ENCODE measurements around the gene GIMAP4. TPM values are rescaled to one million over a fixed set of nuclear protein-coding genes. Genes with fewer than 3 reads are reported as not detected.
A peak's percentile ranks its signal among the peaks of the same experiment; 100 is the strongest.

GIMAP4 gene
- total and polyA plus RNA-seq, 5 experiments from 2014 or later: 233 to 526 (median 381) TPM

DNA sequence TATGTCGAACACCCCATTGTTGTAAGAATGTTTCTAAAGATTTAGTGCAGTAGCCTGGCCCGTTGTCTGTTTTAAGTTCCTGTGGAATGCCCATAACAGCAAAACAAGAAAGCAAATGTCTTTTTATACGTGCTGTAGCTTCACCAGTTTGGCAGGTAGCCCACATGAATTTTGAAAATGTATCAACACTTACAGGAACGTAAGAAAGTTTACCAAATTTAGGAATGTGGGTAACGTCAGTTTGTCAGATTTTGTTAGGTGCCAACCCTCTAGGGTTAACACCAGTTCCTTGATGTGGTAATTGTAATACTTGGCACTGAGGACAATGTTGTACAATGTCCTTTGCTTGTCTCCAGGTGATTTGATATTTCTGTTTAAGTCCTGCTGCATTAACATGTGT lies 3.2 kb upstream of the GIMAP4 start:
- H3K4me3 Mint-ChIP-seq: peak overlapping the region; percentile 71 to 89 (median 83)
- no peaks in the 10 kb centered on the region for H3K27me3 Mint-ChIP-seq
- peak in 4 of 10 donors; percentile 13 to 69 (median 52) for DNase-seq
- POLR2A ChIA-PET: interaction anchor here (0.6 to 14.5 kb wide), 18 partner anchors 9 to 191 kb away, joined by 3 to 550 read pairs (median 8); partner anchors contain the start of genes GIMAP1, GIMAP2, GIMAP5 and GIMAP6
- peak; percentile 8 to 31 for ATAC-seq
- H3K4me1 Mint-ChIP-seq: peaks cover 32 to 81% (median 76%) of the 10 kb centered on the region in 4 donors
- H3K9me3 Mint-ChIP-seq: peaks cover 0 to 34% (median 19%) of the 10 kb centered on the region in 9 donors
- H3K36me3 Mint-ChIP-seq: peaks cover 13 to 36% (median 31%) of the 10 kb centered on the region in 3 donors
- peak overlapping the region; percentile 93 to 99 (median 96) for H3K27ac Mint-ChIP-seq

DNA sequence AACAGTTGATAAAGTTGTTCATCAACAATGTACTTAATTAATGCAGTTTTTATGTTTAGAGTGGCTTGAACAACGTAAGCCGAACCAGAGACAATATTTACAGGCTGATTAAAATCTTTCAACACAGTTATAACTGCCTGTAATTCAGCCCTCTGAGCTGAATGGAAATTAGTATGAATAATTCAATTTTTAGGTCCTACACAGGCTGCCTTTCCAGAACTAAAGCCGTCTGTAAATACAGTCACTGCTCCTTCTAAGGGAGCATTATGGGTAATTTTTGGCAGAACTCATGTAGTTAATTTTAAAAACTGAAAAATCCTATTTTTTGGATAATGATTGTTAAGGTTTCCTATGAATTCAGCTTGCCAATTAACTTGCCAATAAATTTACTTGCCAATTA lies 2.6 kb upstream of the GIMAP4 start:
- no peak for DNase-seq
- Mint-ChIP-seq H3K27me3 (no peaks in the 10 kb centered on the region), H3K9me3 (peaks cover 0 to 35% (median 22%) of the 10 kb centered on the region in 9 donors), H3K4me1 (peaks cover 37 to 87% (median 79%) of the 10 kb centered on the region in 4 donors), H3K27ac (peak overlapping the region; percentile 94 to 99 (median 96)), H3K4me3 (peak overlapping the region; percentile 71 to 89 (median 83)), H3K36me3 (peaks cover 19 to 39% (median 37%) of the 10 kb centered on the region in 3 donors)
- no peak for ATAC-seq
- POLR2A ChIA-PET: interaction anchor here (1.0 to 14.5 kb wide), 16 partner anchors 8 to 191 kb away, joined by 3 to 550 read pairs (median 14); partner anchors contain the start of genes GIMAP1, GIMAP2, GIMAP5 and GIMAP6

DNA sequence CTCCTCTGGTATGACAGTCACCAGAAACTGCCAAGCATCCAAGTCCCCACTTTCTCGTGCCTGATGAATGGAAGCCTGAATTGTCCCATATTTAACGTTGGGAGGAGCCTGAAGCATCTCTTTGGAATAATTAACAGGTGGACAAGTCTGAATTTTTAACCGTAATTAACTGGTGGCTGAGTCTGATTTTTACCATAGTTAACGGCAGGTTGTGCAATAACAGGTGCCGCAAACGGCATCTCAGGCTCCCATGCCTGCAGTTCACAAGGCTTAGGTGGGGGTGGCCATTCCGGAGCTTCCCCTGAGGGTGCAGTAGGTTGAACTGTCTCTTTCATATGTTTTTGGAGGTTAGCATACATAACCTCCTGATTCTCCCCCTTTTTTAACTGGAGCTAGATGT lies 2.0 kb upstream of the GIMAP4 start:
- Mint-ChIP-seq H3K36me3 (peaks cover 25 to 39% (median 39%) of the 10 kb centered on the region in 3 donors), H3K4me3 (peak overlapping the region; percentile 19 to 85 (median 71)), H3K9me3 (peaks cover 0 to 36% (median 21%) of the 10 kb centered on the region in 9 donors), H3K4me1 (peaks cover 38 to 90% (median 81%) of the 10 kb centered on the region in 4 donors), H3K27ac (peak overlapping the region; percentile 94 to 99 (median 96)), H3K27me3 (no peaks in the 10 kb centered on the region)
- POLR2A ChIA-PET: interaction anchor here (0.5 to 14.5 kb wide), 16 partner anchors 9 to 190 kb away, joined by 3 to 550 read pairs (median 10); partner anchors contain the start of genes GIMAP1, GIMAP2, GIMAP5 and GIMAP6
- DNase-seq: no peak
- ATAC-seq: no peak

DNA sequence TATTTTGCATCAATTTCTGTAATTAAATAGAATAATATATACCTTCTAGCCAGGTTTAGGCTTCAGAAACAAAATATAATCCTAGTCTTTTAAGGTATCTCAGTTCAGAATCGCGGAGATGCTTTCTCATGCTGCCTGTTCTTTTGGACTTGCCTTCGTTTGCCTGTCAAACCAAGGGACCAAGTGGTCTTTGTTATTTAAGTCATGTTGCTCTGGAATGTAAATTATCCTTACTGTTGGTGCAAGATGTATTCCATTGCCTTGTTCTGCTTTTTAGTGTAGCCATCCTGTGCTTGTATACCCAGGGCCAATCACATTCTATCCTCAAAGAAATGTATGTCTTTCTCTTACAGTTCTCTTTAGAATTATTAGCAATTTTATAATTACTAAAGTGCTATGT lies 1.1 kb upstream of the GIMAP4 start:
- H3K27ac Mint-ChIP-seq: peak overlapping the region; percentile 95 to 99 (median 97)

DNA sequence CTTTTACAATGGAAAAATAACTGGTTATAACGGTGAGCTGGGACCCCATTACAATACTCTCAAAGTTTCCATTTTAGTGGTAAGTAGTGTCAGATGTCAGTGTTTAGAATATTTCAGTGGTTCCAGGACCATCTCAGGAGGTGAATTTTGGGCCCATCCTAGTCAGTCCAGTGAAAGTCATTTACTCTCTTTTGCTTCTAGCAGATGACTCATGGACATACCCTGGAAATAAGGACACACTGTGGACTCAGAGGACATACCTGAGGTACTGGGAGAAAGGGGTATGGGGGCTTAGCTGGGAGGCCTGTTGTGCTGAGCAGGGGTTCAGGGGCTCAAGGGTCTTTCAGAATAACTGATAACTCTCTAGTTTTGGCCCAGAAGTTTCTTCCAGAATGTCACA lies 618 bp upstream of the GIMAP4 start:
- Mint-ChIP-seq H3K27ac (peak overlapping the region; percentile 95 to 99 (median 97)), H3K27me3 (no peaks in the 10 kb centered on the region), H3K4me1 (peaks cover 39 to 87% (median 79%) of the 10 kb centered on the region in 4 donors), H3K4me3 (peak overlapping the region; percentile 83 to 100 (median 99)), H3K36me3 (peaks cover 36 to 42% (median 39%) of the 10 kb centered on the region in 3 donors), H3K9me3 (peaks cover 0 to 36% (median 12%) of the 10 kb centered on the region in 9 donors)
- ATAC-seq: no peak
- POLR2A ChIA-PET: interaction anchor here (0.7 to 14.5 kb wide), 33 partner anchors 10 to 517 kb away, joined by 3 to 550 read pairs (median 15); partner anchors contain the start of genes GIMAP1, GIMAP2, GIMAP5 and GIMAP6
- no peak for DNase-seq

More for the DNA sequence above, 1.1 kb upstream of the GIMAP4 start:
- H3K4me3 Mint-ChIP-seq: peak overlapping the region; percentile 27 to 100 (median 99)
- no peaks in the 10 kb centered on the region for H3K27me3 Mint-ChIP-seq
- ATAC-seq: no peak
- peaks cover 34 to 39% (median 37%) of the 10 kb centered on the region in 3 donors for H3K36me3 Mint-ChIP-seq
- POLR2A ChIA-PET: interaction anchor here (1.1 to 14.5 kb wide), 19 partner anchors 10 to 178 kb away, joined by 3 to 550 read pairs (median 37); partner anchors contain the start of genes GIMAP1, GIMAP2, GIMAP5 and GIMAP6
- peaks cover 0 to 36% (median 14%) of the 10 kb centered on the region in 9 donors for H3K9me3 Mint-ChIP-seq
- DNase-seq: no peak
- H3K4me1 Mint-ChIP-seq: peaks cover 39 to 89% (median 81%) of the 10 kb centered on the region in 4 donors

DNA sequence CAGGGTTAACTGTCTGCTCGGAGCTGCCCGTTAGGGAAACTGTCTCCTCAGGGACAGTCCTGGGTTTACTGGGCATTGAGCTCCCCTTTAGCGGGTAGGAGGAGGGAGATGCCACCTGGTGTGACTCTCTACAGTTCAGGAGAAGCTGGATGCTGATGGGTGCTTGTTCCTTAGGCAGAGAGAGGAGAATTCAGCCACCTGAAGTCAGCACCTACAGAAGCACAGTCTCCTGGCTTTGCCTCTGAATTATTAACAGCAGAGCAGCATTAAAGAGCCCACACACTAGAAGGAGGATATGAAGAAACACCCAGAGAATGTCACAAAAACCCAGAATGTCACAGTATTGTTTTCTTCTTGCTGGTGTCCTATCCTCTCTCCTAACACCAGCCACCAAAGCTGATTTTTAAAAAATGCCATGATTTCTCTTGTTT lies 696 bp downstream of the GIMAP4 start:
- Mint-ChIP-seq H3K4me3 (peak overlapping the region; percentile 83 to 100 (median 99)), H3K9me3 (peaks cover 8 to 45% (median 16%) of the 10 kb centered on the region in 9 donors), H3K36me3 (peaks cover 44 to 52% (median 50%) of the 10 kb centered on the region in 3 donors), H3K27ac (peak overlapping the region; percentile 95 to 99 (median 97)), H3K27me3 (no peaks in the 10 kb centered on the region), H3K4me1 (peaks cover 35 to 87% (median 78%) of the 10 kb centered on the region in 4 donors)
- ATAC-seq (peak; percentile 40 to 47), DNase-seq (peak in 3 of 10 donors; percentile 32 to 48 (median 38))
- POLR2A ChIA-PET: interaction anchor here (0.6 to 14.5 kb wide), 40 partner anchors 12 to 191 kb away, joined by 3 to 550 read pairs (median 12); partner anchors contain the start of genes GIMAP1, GIMAP2, GIMAP5 and GIMAP6

DNA sequence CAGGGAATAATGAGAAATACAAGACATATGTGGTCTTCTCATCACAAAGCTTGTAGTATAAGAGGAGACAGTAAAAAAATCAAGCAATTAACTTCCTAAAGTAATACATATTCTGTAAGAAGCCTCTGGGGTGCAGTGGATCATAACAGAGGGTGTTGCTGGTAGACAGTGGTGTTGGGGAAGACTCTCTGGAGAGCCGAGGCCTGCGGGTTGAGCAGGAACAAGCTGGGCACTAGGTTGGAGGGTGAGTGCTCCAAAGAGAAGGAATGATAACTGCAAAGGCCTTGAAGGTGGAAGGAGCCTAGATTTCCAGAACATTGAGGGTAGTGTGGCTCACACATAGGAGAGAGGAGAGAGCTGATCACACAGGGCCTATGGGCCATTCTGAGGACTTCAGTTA lies 1.5 kb downstream of the GIMAP4 start:
- Mint-ChIP-seq H3K4me1 (peaks cover 31 to 81% (median 74%) of the 10 kb centered on the region in 4 donors), H3K27ac (peak overlapping the region; percentile 95 to 99 (median 97)), H3K36me3 (peaks cover 53 to 60% (median 58%) of the 10 kb centered on the region in 3 donors), H3K27me3 (no peaks in the 10 kb centered on the region), H3K9me3 (peaks cover 11 to 54% (median 22%) of the 10 kb centered on the region in 9 donors), H3K4me3 (peak overlapping the region; percentile 83 to 100 (median 99))
- DNase-seq: peak in 6 of 10 donors; percentile 10 to 72 (median 48)
- ATAC-seq: peak; percentile 53 to 70
- POLR2A ChIA-PET: interaction anchor here (0.7 to 14.5 kb wide), 35 partner anchors 13 to 190 kb away, joined by 3 to 550 read pairs (median 15); partner anchors contain the start of genes GIMAP1, GIMAP2, GIMAP5 and GIMAP6

DNA sequence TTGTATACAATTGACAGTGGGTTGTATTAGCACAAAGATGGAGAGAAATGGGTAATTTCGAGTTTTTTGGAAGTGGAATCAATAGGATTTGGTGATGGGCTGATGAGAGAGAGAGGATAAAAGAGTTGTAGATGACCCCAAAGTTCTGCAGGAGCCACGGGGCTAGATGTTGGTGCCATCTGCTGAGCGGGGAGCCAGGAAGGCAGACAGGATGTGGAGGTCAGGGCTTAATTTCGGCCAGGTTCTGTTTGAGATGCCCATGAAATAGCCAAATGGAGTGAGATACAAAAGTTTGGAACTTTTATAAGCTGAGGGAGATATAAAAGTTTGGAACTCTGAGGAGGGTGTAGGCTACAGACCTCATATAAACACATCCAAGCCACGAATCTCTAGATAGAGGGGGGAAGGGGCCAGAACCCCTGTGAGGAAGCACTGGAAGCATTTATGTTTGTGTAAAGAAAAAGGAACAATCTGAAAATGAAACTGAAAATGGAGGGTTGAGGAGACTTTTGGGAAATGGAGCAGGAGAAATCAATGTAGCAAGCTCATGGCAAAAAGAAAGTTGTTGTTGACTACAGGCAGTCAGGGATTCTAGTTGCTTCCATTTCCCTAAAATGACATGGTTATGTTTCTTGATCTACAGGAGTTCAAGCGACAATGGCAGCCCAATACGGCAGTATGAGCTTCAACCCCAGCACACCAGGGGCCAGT lies 2.2 kb downstream of the GIMAP4 start:
- ATAC-seq (no peak), DNase-seq (no peak)
- Mint-ChIP-seq H3K27me3 (no peaks in the 10 kb centered on the region), H3K4me1 (peaks cover 25 to 76% (median 67%) of the 10 kb centered on the region in 4 donors), H3K27ac (peak overlapping the region; percentile 95 to 99 (median 97)), H3K4me3 (peak overlapping the region; percentile 83 to 100 (median 99)), H3K36me3 (peaks cover 57 to 65% (median 63%) of the 10 kb centered on the region in 3 donors), H3K9me3 (peaks cover 11 to 59% (median 27%) of the 10 kb centered on the region in 9 donors)
- POLR2A ChIA-PET: interaction anchor here (0.5 to 14.5 kb wide), 39 partner anchors 9 to 190 kb away, joined by 3 to 550 read pairs (median 11); partner anchors contain the start of genes GIMAP1, GIMAP2, GIMAP5 and GIMAP6

DNA sequence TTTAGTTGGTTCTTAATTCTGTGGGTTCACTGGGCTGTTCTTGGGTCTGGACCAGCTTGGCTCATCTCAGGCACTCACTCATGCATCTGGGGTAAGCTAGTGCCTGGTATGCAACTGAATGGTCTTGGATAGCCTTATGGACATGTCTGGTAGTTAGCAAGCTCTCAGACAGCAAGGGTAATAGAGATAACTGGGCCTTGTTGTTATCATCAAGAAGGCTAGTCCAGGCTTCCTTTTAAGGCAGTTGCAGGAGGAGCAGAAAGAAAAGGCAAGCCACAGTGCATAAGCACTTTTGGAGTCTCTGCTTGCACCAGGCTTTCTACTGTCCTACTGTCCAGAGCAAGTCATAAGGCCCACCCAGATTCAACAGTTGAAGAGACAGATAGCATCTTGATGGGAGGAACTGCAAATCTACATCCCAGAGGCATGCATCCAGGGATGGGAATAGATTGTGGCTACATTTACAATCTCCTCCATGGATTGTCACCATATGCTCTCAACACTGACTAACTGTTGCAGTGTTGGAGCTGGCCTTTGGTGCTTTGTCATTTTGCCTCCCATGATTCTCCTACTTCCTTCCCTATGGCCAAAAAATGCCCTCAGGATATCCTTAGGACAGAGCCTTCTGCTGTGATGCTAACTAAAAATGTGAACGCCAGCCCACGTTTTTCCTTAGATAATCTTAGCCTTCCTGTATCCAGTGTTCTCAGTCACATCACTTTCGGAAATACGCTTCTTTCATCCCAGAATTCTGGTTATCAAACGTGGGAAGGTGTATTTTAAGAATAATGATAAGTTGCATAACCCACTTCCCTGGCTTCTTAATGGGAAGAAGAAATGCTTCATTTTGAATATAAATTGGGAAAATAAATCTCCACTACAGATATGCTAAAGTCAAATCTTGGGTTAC lies 3.6 kb downstream of the GIMAP4 start:
- POLR2A ChIA-PET: interaction anchor here (0.6 to 14.5 kb wide), 28 partner anchors 9 to 184 kb away, joined by 3 to 550 read pairs (median 6); partner anchors contain the start of genes GIMAP1, GIMAP2, GIMAP5 and GIMAP6
- H3K27me3 Mint-ChIP-seq: no peaks in the 10 kb centered on the region

DNA sequence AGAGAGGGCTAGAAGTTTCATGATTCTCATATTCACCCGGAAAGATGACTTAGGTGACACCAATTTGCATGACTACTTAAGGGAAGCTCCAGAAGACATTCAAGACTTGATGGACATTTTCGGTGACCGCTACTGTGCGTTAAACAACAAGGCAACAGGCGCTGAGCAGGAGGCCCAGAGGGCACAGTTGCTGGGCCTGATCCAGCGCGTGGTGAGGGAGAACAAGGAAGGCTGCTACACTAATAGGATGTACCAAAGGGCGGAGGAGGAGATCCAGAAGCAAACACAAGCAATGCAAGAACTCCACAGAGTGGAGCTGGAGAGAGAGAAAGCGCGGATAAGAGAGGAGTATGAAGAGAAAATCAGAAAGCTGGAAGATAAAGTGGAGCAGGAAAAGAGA lies 5.3 kb downstream of the GIMAP4 start:
- Mint-ChIP-seq H3K9me3 (peaks cover 10 to 86% (median 32%) of the 10 kb centered on the region in 9 donors), H3K36me3 (peaks cover 62 to 90% (median 73%) of the 10 kb centered on the region in 3 donors), H3K27ac (peak overlapping the region in 8 of 10 donors; percentile 36 to 80 (median 60)), H3K4me3 (peak overlapping the region in 8 of 10 donors; percentile 25 to 83 (median 62)), H3K27me3 (no peaks in the 10 kb centered on the region), H3K4me1 (peaks cover 24 to 60% (median 56%) of the 10 kb centered on the region in 4 donors)
- POLR2A ChIA-PET: interaction anchor here (1.1 to 14.5 kb wide), 9 partner anchors 9 to 169 kb away, joined by 3 to 550 read pairs (median 5); partner anchors contain the start of genes GIMAP1, GIMAP6, GIMAP7 and GIMAP8
- ATAC-seq (no peak), DNase-seq (no peak)

More for the DNA sequence above, 3.6 kb downstream of the GIMAP4 start:
- DNase-seq (no peak), ATAC-seq (no peak)
- Mint-ChIP-seq H3K4me1 (peaks cover 23 to 66% (median 57%) of the 10 kb centered on the region in 4 donors), H3K36me3 (peaks cover 57 to 74% (median 68%) of the 10 kb centered on the region in 3 donors), H3K27ac (peak overlapping the region; percentile 53 to 99 (median 92)), H3K9me3 (peaks cover 10 to 70% (median 27%) of the 10 kb centered on the region in 9 donors), H3K4me3 (peak overlapping the region; percentile 83 to 100 (median 99))

All from naive thymus-derived CD8-positive, alpha-beta T cell (primary cell).